ENCODE data around the gene STX7. TPM values are rescaled to one million over a fixed set of nuclear protein-coding genes. Genes with fewer than 3 reads are reported as not detected.

The STX7 gene
- total RNA-seq, 4 donors from 2014 or later: 45.7 to 70.6 (median 53.2) TPM

GRCh38 chr6:132418235-132418965 is 94.5 kb downstream of the STX7 start:
- Histone ChIP-seq H3K36me3 (no peaks in the 10 kb centered on the region), H3K4me1 (no peaks in the 10 kb centered on the region), H3K9me3 (no peaks in the 10 kb centered on the region), H3K27me3 (no peaks in the 10 kb centered on the region), H3K27ac (no peak overlapping the region), H3K4me3 (replicated peaks in 1 of 3) (no peak overlapping the region)
- intact Hi-C loops (cut with DNase I): no loop called here
- TF ChIP-seq CTCF (IDR thresholded peaks at IDR 0.05): no peak
- TF ChIP-seq POLR2A (IDR thresholded peaks at IDR 0.05): no peak
- 86 to 89% methylated on average over 6 of the region's 6 CpGs for WGBS, 2 donors
- DNase-seq: no peak

GRCh38 chr6:132414761-132415160 is 98.2 kb downstream of the STX7 start:
- DNase-seq: no peak
- intact Hi-C loops (cut with DNase I): no loop called here
- TF ChIP-seq POLR2A (IDR thresholded peaks at IDR 0.05): no peak
- no peak for TF ChIP-seq CTCF (IDR thresholded peaks at IDR 0.05)
- H3K27ac ChIP-seq: no peak overlapping the region
- no peak overlapping the region for H3K4me3 ChIP-seq (replicated peaks in 1 of 3)
- no peaks in the 10 kb centered on the region for H3K9me3 ChIP-seq
- H3K27me3 ChIP-seq: no peaks in the 10 kb centered on the region
- no peaks in the 10 kb centered on the region for H3K4me1 ChIP-seq
- WGBS, 2 donors: 83 to 84% methylated on average over 5 of the region's 5 CpGs
- no peaks in the 10 kb centered on the region for H3K36me3 ChIP-seq

- H3K27ac ChIP-seq: no peak overlapping the region
- intact Hi-C loops (cut with DNase I): no loop called here
- H3K4me1 ChIP-seq: no peaks in the 10 kb centered on the region
- no peaks in the 10 kb centered on the region for H3K27me3 ChIP-seq
- no peaks in the 10 kb centered on the region for H3K36me3 ChIP-seq
- 44 to 52% methylated on average over 6 of the region's 6 CpGs for WGBS, 2 donors
- no peak for TF ChIP-seq CTCF (IDR thresholded peaks at IDR 0.05)
- H3K9me3 ChIP-seq: no peaks in the 10 kb centered on the region
- DNase-seq: no peak
- H3K4me3 ChIP-seq (replicated peaks in 1 of 3): no peak overlapping the region
These were observed 98.6 kb downstream of the STX7 start for GRCh38 chr6:132414322-132414721.

GRCh38 chr6:132413499-132413802 is 99.5 kb downstream of the STX7 start:
- H3K4me1 ChIP-seq: no peaks in the 10 kb centered on the region
- H3K4me3 ChIP-seq (replicated peaks in 1 of 3): no peak overlapping the region
- TF ChIP-seq CTCF (IDR thresholded peaks at IDR 0.05): no peak
- TF ChIP-seq POLR2A (IDR thresholded peaks at IDR 0.05): no peak
- no peak overlapping the region for H3K27ac ChIP-seq
- H3K27me3 ChIP-seq: no peaks in the 10 kb centered on the region
- H3K9me3 ChIP-seq: no peaks in the 10 kb centered on the region
- 56 to 59% methylated on average over 1 of the region's 1 CpG for WGBS, 2 donors
- intact Hi-C loops (cut with DNase I): no loop called here
- no peaks in the 10 kb centered on the region for H3K36me3 ChIP-seq
- DNase-seq: no peak

GRCh38 chr6:132412656-132413498 is 100.0 kb downstream of the STX7 start:
- H3K27me3 ChIP-seq: no peaks in the 10 kb centered on the region
- H3K4me3 ChIP-seq (replicated peaks in 1 of 3): no peak overlapping the region
- intact Hi-C loops (cut with DNase I): no loop called here
- DNase-seq: no peak
- no peak overlapping the region for H3K27ac ChIP-seq
- H3K4me1 ChIP-seq: no peaks in the 10 kb centered on the region
- H3K36me3 ChIP-seq: no peaks in the 10 kb centered on the region
- TF ChIP-seq POLR2A (IDR thresholded peaks at IDR 0.05): no peak
- no peak for TF ChIP-seq CTCF (IDR thresholded peaks at IDR 0.05)
- H3K9me3 ChIP-seq: no peaks in the 10 kb centered on the region
- 91 to 92% methylated on average over 5 of the region's 5 CpGs for WGBS, 2 donors

Data from thyroid gland (tissue), 4 donors.